HepG2 (cell line): ENCODE results near the gene MTMR3. TPM values are rescaled to one million over a fixed set of nuclear protein-coding genes. Genes with fewer than 3 reads are reported as not detected.
A peak's percentile ranks its signal among the peaks of the same experiment; 100 is the strongest.

Experiments used
- EED ChIP-seq: sonication (generic); formaldehyde crosslinking; IDR thresholded peaks from 2 replicates; pipeline ENCODE4 v1.5.0; 2020; ENCODE audit warnings: mild to moderate bottlenecking, missing genetic modification reagents
- ELF4 ChIP-seq: sonication (generic); formaldehyde crosslinking; IDR thresholded peaks from 2 replicates; pipeline ENCODE4 v1.5.0; 2020; ENCODE audit warnings: missing genetic modification reagents, mild to moderate bottlenecking, moderate library complexity, borderline replicate concordance
- ETV5 ChIP-seq: IDR thresholded peaks from 2 replicates; pipeline ENCODE4 v1.6.1; 2018; ENCODE audit warnings: missing biosample characterization, missing genetic modification reagents, inconsistent platforms, borderline replicate concordance
- FOXO1 ChIP-seq: sonication (generic); formaldehyde crosslinking; IDR thresholded peaks from 2 replicates; pipeline ENCODE4 v1.4.0; 2020; ENCODE audit warnings: missing genetic modification reagents
- GFI1 ChIP-seq: sonication (generic); formaldehyde crosslinking; IDR thresholded peaks from 2 replicates; pipeline ENCODE4 v1.5.0; 2020; ENCODE audit warnings: missing genetic modification reagents, mild to moderate bottlenecking, borderline replicate concordance
- GMEB1 ChIP-seq: sonication (generic); formaldehyde crosslinking; IDR thresholded peaks from 2 replicates; pipeline ENCODE4 v1.5.1; 2020; ENCODE audit warnings: missing genetic modification reagents, mild to moderate bottlenecking, borderline replicate concordance
- KAT7 ChIP-seq: IDR thresholded peaks from 2 replicates; pipeline ENCODE4 v1.6.1; 2018; ENCODE audit warnings: borderline replicate concordance, missing compliant biosample characterization
- NFYC ChIP-seq: IDR thresholded peaks from 2 replicates; pipeline ENCODE4 v1.6.1; 2016; ENCODE audit warnings: missing genetic modification reagents, missing compliant biosample characterization
- PAF1 ChIP-seq: IDR thresholded peaks from 2 replicates; pipeline ENCODE4 v1.6.1; 2016; ENCODE audit warnings: missing genetic modification reagents, missing compliant biosample characterization
- PAWR ChIP-seq: sonication (generic); formaldehyde crosslinking; IDR thresholded peaks from 2 replicates; pipeline ENCODE4 v1.4.0; 2020; ENCODE audit warnings: missing genetic modification reagents, mild to moderate bottlenecking, borderline replicate concordance
- PCBP2 ChIP-seq: fragments of 200-400 bp; formaldehyde crosslinking; optimal IDR thresholded peaks from 2 replicates; pipeline ENCODE3; 2018; ENCODE audit warnings: low read length, low read depth; ENCODE audit not compliant: poor library complexity, severe bottlenecking
- PHF20 ChIP-seq: sonication (generic); formaldehyde crosslinking; IDR thresholded peaks from 2 replicates; pipeline ENCODE4 v1.5.0; 2020; ENCODE audit warnings: mild to moderate bottlenecking, missing genetic modification reagents
- PRDM15 ChIP-seq: sonication (generic); formaldehyde crosslinking; IDR thresholded peaks from 2 replicates; pipeline ENCODE4 v1.4.0; 2020; ENCODE audit warnings: missing genetic modification reagents
- RFX3 ChIP-seq: IDR thresholded peaks from 2 replicates; pipeline ENCODE4 v1.6.1; 2016; ENCODE audit warnings: missing biosample characterization, missing genetic modification reagents
- SOX13 ChIP-seq, 3 experiments: fragments of 450-650 bp in 1 of 3; sonication (generic) in 1 of 3; formaldehyde crosslinking in 1 of 3; IDR thresholded peaks in 2 of 3; conservative IDR thresholded peaks in 1 of 3; 2 replicates each; pipeline versions ENCODE4 v1.5.0 to v1.6.1; 2016 to 2020; ENCODE audit warnings: antibody characterized with exemption in 1 of 3, mild to moderate bottlenecking in 1 of 3, missing compliant biosample characterization in 1 of 3, missing genetic modification reagents in 1 of 3, moderate library complexity in 1 of 3
- TARDBP ChIP-seq: sonication (generic); formaldehyde crosslinking; IDR thresholded peaks from 2 replicates; pipeline ENCODE4 v1.8.0; 2022; ENCODE audit warnings: mild to moderate bottlenecking, missing genetic modification reagents
- TGIF2 ChIP-seq: IDR thresholded peaks from 2 replicates; pipeline ENCODE4 v1.6.1; 2016; ENCODE audit warnings: control low read depth, missing compliant biosample characterization
- ZFP1 ChIP-seq: IDR thresholded peaks from 2 replicates; pipeline ENCODE4 v1.6.1; 2016
- ZMAT5 ChIP-seq: sonication (generic); formaldehyde crosslinking; IDR thresholded peaks from 2 replicates; pipeline ENCODE4 v1.5.0; 2020; ENCODE audit warnings: mild to moderate bottlenecking, low read depth, missing genetic modification reagents, borderline replicate concordance
- ZNF17 ChIP-seq: sonication (generic); formaldehyde crosslinking; IDR thresholded peaks from 2 replicates; pipeline ENCODE4 v1.5.0; 2020; ENCODE audit warnings: mild to moderate bottlenecking, missing genetic modification reagents
- ZNF24 ChIP-seq: fragments of 450-650 bp; IDR thresholded peaks from 2 replicates; pipeline ENCODE4 v1.6.1; 2017; ENCODE audit warnings: antibody characterized with exemption, mild to moderate bottlenecking
- ZNF260 ChIP-seq: sonication (generic); formaldehyde crosslinking; IDR thresholded peaks from 2 replicates; pipeline ENCODE4 v1.4.0; 2020; ENCODE audit warnings: missing genetic modification reagents, low read depth, mild to moderate bottlenecking, borderline replicate concordance
- ZNF326 ChIP-seq: sonication (generic); formaldehyde crosslinking; IDR thresholded peaks from 2 replicates; pipeline ENCODE4 v1.4.0; 2020; ENCODE audit warnings: missing genetic modification reagents, borderline replicate concordance
- ZNF564 ChIP-seq: sonication (generic); formaldehyde crosslinking; IDR thresholded peaks from 2 replicates; pipeline ENCODE4 v1.8.1; 2023; ENCODE audit warnings: mild to moderate bottlenecking, missing genetic modification reagents
- ZNF724P ChIP-seq: sonication (generic); formaldehyde crosslinking; IDR thresholded peaks from 2 replicates; pipeline ENCODE4 v1.8.0; 2022; ENCODE audit warnings: missing genetic modification reagents, borderline replicate concordance
- polyA plus RNA-seq, 8 experiments: library from polyadenylated mRNA; depleted of rRNA in 3 of 8; stranded (reverse) in 7 of 8; unstranded in 1 of 8; fragments of >200 nt; fragmentation: Illumina TruSeq in 4 of 8; extraction: Trizol in 4 of 8; gene quantifications; 2 replicates each; pipeline versions ENCODE4 v1.2.1 to v1.2.3, GENCODE V29; 2011 to 2016; ENCODE audit warnings: low read depth in 4 of 8, missing spikeins in 1 of 8, mixed read lengths in 1 of 8; ENCODE audit not compliant: insufficient read depth in 1 of 8
- total RNA-seq, 5 experiments: library from RNA; depleted of rRNA; stranded (reverse); fragments of >200 nt; fragmentation: Illumina TruSeq; extraction: Trizol; gene quantifications; 2 replicates each; pipeline ENCODE4 v1.2.3, GENCODE V29; 2016; ENCODE audit warnings: low read depth in 1 of 5

The MTMR3 gene
- total and polyA plus RNA-seq, 2 of the 13 experiments (the other 11 are each of a cell fraction or from before 2014, with no cell fraction given): 12.6 to 24.8 TPM

DNA sequence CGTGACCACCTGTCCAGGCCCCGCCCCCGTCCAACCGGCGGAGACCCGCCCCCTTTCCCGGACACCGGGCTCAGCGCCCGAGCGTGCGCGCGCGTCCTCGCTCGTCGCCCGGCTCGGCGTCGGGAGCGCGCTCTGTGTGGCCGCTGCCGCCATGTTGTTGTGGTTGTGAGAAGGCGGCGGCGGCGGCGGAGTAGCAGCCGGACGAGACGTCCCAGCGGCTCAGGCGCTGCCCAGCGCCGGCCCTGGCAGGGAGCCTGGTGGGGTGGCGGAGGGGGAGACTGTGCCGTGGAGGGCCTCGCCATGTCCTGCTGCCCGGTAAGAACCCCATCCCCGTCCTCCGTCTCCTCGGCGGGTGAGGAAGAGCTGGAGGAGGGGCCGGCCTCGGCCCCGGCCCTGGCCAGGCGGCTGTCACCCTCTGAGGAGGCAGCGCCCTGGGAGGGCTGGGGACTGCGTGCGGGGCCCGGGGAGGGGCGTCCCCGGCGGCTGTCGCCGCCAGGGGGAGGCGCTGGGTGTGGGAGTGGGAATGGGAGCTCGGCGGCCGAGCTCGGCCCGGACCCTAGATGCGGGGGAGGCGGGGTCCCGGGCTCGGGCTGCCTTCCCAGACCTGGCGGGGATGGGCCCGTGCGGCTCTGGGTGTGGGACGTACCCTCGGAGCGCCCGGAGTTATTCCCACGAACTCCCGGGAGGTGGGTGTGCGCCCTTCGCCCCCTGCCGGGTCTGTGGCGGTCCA, at the start of gene MTMR3 (continued):
- no peak for TF ChIP-seq PRDM15
- TF ChIP-seq PHF20 (CRISPR knock-in tag): peak; percentile 65
- TF ChIP-seq ZFP1 (CRISPR knock-in tag): no peak
- TF ChIP-seq GFI1 (CRISPR knock-in tag): peak; percentile 19; the same call in 1 of the 2 replicates
- TF ChIP-seq RFX3 (CRISPR knock-in tag): no peak
- no peak for TF ChIP-seq ETV5 (CRISPR knock-in tag)
- peak; percentile 59; the same call in 1 of the 2 replicates for TF ChIP-seq KAT7 (CRISPR knock-in tag)
- peak; percentile 83; the same call in 1 of the 2 replicates for TF ChIP-seq ZNF564 (CRISPR knock-in tag)
- no peak for TF ChIP-seq PCBP2
- TF ChIP-seq ZNF326: no peak
- no peak for TF ChIP-seq TARDBP (CRISPR knock-in tag)
- TF ChIP-seq ZNF17 (CRISPR knock-in tag): no peak
- no peak for TF ChIP-seq TGIF2 (CRISPR knock-in tag)
- no peak for TF ChIP-seq SOX13 (IDR thresholded peaks at IDR 0.05)
- TF ChIP-seq SOX13 (CRISPR knock-in tag; conservative IDR thresholded peaks at IDR 0.05 in 1 of 2, IDR thresholded peaks at IDR 0.05 in 1 of 2): no peak
- no peak for TF ChIP-seq ZNF724P (CRISPR knock-in tag)
- peak; percentile 73 for TF ChIP-seq GMEB1
- TF ChIP-seq NFYC (CRISPR knock-in tag): no peak
- no peak for TF ChIP-seq EED
- no peak for TF ChIP-seq ELF4 (CRISPR knock-in tag)
- TF ChIP-seq ZNF24: no peak
- TF ChIP-seq PAF1 (CRISPR knock-in tag): no peak
- TF ChIP-seq ZMAT5 (CRISPR knock-in tag): no peak
- peak; percentile 43; the same call in 1 of the 2 replicates for TF ChIP-seq FOXO1
- no peak for TF ChIP-seq ZNF260 (CRISPR knock-in tag)
- TF ChIP-seq PAWR: no peak
